GM19463 (cell line): ENCODE data around the gene PRPF6.

Experiments
- ATAC-seq: cut with Tn5 transposase; IDR thresholded peaks from one replicate; pipeline ENCODE4 v1.9.1; 2021; ENCODE audit warnings: mild to moderate bottlenecking, moderate library complexity; ENCODE audit not compliant: unreplicated experiment

Gene PRPF6

DNA sequence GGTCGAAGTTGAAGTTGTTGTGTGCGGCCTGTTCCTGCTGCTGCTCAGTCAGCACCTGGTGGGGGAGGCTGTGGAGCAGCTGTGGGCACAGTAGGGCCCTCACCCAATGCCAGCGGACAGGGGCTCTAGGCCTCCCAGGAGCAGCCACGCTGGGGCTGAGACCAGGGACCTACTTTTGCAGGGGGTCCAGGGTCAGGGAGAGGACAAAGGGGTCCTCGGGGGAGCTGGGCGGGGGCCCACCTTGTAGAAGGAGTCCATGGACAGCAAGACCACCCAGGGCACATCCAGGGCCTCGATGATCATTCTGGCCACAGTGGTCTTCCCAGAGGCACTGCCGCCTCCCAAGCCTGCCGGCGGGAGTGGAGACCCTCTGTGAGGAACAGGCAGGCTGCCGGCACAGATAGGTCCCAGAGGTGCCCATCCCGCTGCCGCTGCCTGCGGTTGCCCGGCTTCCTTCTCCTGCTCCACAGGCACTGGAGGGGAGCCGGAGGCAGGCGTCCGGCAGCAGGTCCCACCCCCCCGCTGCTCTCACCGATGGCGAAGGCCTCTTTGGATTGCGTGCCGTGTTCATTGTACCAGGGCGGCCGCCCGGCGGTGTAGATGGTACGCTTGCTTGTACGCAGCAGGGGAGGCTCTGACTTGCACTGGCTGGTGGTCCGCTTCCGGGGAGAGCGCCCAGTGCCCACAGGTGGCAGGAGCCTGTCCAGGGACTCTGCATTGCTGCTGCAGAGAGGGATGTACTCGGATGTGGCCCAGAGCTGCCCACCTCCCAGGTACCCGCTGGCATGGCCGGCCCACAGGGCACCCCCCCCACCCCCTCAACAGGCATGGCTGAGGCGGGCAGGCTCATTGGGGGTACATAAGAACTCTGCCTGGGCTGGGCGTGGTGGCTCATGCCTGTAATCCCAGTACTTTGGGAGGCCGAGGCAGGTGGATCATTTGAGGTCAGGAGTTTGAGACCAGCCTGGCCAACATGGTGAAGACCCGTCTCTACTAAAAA lies 34.7 kb upstream of the PRPF6 start:
- no peak for ATAC-seq

DNA sequence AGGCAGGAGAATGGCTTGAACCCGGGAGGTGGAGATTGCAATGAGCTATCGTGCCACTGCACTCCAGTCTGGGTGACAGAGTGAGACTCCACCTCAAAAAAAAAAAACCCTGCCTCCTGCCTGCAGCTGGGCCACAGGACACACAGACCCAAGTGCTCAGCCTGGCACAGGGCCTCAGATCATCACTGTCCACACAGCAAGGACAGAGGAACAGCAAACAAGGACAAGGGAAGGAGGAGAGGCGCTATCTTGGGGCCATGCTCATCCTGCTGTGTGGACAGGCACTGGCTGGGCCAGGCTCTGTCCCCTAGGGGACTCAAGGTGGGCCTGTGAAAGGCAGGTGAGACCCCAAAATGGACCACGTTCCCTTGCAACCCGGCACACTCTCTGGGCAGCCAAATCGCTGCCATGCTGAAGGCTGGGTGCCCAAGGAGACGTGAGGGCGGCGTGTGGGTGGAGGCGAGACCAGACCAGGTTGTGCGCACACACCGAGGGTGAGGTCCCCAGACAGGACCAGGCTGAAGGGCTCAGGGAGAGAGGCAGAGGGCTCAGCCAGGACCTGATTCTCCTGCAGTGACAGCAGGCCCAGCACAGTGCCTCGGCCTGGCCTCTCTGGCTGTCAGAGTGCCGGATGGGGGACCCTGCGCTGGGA lies 33.8 kb upstream of the PRPF6 start:
- no peak for ATAC-seq

DNA sequence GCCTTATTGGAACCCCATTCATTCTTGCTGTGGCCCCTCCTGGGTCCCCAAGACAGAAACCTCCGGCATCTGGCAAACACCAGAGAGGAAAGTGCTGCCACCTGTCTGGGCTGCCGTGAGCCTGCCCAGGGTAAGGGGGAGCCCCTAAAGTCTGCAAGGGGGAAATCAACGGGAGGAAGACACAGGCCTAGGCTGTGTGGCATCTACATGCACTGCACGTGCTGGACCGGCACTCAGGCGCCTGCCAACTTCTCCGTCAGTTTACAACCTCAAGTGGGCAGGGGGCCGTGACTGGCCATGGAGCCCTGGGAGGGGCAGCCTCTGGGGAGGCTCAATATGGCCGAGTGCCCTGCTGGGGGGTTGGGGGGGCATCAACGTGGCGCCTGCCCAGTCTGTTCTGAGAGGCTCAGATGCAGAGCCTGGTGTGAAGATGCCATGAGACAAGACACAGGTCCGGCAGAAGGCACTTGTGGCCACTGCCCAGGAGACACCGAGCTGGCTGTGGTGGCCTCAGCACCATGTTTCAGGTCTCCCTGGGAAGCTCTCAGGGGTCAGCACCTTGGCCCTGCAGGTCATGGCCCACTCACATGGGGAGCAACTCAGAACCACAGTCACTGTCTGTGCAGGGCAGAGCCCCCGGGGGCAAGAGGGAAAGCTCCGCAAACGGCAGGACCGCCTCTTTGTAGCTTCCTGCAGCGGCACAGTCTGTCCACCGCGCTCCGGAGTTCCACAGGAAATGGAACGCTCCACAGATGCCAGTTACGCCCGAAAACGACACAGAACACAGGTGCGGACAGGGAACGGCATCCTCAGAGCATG lies 33.1 kb upstream of the PRPF6 start:
- no peak for ATAC-seq

DNA sequence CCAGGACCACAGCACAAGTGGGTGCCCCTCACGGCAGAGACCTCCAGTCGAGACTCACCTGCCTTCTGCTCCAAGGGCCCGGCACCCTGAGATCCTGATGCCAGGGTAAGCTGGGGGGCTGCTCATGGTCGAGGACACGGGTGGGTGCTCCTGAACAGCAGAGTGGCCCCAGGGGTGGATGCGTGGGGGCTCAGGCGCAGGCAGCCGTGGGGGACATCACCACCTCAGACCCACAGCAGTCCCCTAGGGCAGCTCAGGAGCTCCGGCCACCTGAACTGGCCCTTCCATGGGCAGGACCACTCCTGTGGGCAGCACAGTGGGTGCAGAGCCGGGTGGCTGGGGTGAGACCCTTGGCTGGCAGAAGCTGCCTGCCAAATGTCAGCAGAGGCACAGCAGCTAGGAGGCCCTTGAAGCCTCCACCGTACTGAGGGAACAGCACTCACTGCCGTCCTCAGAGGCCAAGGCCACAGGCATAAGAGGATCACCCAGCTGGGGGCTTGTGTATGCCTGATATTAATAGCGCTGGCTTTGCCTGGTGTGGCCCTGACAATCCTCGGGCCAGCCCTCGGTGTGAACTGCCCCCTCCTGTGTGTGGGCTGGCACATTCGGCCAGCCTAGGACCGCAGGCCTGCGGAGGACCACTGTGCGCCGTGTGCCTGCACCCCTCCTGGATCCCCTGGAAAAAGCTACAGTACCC lies 30.1 kb upstream of the PRPF6 start:
- ATAC-seq = no peak

DNA sequence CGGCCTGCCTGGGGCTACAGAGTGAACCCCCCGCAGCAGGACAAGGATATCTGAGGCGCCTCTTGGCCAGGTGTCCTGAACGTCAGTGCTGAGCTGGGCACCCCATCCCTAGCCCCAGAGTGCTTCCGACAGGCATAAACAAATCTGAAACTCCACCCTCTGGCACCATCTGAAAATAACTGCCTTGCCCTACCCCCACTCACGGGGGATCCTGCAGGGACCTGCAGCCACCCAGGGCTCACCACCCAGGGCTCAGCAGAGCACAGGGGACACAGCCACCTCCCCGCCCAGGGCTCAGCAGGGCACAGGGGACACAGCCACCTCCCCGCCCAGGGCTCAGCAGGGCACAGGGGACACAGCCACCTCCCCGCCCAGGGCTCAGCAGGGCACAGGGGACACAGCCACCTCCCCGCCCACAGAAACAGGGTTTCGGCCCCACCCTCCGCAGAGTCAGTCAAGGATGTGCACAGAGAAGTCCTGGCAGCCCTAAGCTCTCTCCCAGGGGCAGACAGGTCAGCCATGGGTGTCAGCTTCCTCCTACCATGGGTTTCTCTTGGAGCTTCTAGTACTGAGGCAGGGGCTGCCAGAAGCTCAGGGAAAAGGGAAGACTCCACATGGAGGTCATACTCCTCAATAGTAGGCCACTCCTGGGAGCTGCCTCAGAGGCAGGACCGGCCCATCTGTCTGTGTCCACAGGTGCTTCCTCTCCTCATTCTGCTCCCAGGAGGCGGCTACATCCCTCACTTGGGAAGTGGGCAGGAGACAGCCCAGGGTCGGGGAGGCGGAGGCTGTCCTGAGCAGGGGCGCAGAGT lies 29.3 kb upstream of the PRPF6 start:
- ATAC-seq = no peak

DNA sequence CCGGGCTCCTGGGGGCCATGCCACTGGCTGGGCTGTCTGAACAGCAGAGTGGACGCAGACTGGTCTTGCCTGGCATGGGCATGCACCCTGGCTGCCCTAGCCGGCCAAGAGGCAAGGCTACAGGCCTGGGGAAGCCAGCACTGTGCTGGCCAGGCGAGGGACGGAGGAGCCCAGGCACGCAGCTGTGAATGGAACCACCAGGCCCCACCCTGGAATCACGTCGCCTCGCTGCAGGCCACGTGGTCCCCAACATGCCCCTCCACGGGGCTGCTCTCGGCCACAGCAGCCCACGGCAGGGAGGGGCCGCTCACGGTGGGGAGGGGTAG lies 28.8 kb upstream of the PRPF6 start:
- no peak for ATAC-seq

DNA sequence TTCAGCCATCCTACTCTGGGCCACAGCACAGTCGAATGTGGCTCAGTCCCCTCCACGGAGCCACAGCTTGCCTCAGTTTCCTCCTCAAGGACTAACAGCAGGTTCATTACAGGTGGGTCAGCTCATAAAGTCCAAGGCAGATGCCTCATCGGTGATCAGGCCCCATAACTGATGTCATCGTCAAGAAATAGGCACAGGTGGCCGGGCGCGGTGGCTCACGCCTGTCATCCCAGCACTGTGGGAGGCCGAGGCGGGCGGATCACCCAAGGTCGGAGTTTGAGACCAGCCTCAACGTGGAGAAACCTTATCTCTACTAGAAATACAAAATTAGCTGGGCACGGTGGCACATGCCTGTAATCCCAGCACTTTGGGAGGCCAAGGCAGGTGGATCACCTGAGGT lies 28.2 kb upstream of the PRPF6 start:
- ATAC-seq = no peak

DNA sequence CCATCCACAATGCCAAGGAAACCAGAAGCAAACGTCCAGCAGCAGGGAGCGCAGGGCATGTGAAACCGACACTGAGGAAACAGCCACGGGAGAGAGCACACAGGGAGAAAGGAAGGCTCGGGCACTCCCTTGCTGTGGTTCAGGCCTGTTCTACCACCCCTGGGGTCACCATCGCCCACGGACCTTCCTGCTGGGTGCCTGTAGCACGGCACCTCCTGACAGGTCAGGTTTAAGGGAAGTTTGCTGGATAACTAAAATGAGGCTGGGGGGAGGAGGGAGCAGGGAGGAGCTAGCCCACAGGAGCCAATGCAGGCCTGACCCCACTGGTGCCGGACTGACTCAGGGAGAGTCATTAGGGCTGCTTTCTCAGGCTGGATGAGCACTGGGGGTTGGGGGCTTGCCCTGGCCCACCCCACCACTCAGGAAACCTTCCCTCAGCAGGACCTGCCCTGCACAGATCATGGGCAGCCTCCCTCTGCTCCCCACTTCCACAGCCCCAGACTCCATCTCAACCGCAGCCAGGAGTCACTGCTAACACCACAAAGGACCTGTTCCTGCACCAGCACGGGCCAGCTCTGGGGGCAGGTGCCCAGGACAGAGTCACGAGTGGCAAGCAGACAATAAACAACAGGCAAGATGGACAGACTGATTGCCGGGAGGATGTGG lies 27.0 kb upstream of the PRPF6 start:
- ATAC-seq = no peak

DNA sequence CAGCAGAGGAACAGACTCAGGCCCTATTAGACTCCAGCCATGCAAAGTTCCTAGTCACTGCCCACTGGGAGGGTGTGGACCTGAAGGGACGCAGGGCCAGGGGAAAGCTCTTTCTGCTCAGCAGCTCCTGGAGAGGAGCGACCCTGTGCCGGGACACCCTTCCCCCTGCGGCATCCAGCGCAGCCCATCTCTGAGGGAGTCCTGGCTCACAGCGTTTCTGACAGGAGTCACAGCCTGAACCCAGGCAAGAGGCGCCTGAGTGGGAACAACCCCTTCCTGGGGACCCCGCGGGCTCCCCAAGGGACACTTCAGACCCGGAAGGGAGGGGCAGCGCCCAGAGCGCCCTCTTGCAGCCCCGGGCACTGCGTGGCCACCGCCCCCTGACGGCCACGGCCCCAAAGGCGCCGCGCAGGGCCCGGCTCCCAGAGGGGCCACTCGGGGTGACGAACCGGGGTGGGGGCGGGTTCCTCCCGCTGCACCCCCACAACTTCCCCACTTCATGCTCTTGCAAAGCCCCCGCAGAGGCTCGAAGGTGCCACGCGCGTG lies 25.6 kb upstream of the PRPF6 start:
- ATAC-seq = peak; percentile 16

DNA sequence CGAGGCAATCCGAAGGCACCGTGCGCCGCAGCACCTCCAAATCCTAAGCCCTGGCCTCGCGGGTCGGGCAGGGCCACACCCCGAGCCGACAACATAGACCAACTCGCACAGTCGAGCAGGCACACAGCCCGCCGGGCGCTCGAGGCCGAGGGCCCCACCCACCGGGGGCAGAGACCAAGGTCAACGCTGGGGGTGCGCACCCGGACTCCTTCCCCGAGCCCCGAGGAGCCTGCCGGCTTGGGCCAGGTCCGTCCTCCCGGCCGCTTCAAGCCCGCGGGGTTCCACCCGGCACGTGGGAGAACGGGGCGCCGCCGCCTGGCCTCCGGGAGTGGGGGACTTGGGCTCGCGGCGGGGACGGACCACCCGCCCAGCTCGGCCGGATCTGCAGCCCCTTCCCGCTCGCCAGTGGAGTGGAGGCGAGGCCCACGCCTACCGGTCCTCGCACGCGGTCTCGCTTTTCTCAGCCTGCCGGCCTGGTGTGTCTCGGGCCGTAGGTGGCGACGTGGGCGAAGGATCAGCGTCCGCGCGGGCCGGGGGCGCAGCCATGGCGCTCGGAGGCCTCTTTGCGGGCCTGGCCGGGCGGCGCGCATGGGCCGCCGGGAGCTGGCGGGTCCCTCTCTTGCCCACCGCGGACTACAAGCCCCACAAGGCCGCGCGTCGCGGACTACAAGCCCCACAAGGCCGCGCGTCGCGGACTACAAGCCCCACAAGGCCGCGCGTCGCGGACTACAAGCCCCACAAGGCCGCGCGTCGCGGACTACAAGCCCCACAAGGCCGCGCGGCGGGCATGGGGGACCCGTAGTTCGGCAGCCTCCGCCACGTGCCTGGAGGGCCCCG lies 24.9 kb upstream of the PRPF6 start, which contains the start of gene UCKL1:
UCKL1 (minus strand) TSS at position 590 of the 837 bp plus-strand sequence; CDS start at position 546, 44 bp downstream.
- ATAC-seq = peak; percentile 73

DNA sequence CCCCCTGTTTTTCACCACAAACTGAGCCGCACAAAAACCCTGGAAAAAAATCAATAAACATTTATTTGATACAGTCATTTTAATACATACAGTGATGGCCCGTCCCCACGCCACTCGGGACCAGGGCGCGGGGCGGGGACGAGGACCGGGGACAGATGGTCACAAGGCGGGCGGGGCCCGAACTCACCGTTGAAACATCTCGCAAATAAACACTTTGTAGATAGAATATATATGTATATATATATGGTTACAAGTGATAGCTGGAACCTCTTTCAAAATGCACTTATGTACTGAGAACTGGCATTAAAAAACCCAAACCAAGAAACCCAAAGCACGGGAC lies 24.3 kb upstream of the PRPF6 start:
- no peak for ATAC-seq

DNA sequence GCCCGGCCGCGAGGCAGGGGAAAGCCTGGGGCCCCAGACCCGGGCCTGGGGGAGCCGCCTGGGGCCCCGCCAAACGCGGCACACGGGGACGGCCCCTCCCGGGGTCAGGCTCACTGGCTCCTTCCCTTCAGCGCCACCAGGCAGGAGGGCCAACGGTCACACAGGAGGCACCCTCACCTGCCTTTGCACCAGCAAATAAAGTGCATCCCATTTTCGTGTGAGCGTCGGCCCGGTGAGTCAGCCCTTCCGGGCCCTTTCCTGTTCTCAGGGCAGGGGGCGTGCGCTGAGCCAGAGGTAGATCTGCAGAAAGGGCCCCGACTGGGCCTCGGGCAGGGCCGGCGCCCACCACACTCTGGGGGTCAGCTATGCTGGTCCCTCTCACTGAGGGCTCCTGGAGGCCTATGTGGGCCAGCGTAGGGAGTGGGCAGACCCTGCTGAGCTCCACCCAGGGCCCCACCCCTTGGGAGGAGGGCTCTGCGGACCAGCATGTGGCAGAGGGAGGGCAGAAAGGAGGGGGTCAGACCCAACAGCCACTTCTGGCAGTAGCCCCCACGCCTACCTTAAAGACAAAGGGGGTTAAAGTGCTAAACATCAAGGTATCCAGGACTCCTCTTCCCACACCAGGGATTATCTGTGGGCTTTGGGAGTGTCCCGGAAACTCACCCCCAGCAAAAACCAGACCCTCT lies 23.8 kb upstream of the PRPF6 start:
- no peak for ATAC-seq

DNA sequence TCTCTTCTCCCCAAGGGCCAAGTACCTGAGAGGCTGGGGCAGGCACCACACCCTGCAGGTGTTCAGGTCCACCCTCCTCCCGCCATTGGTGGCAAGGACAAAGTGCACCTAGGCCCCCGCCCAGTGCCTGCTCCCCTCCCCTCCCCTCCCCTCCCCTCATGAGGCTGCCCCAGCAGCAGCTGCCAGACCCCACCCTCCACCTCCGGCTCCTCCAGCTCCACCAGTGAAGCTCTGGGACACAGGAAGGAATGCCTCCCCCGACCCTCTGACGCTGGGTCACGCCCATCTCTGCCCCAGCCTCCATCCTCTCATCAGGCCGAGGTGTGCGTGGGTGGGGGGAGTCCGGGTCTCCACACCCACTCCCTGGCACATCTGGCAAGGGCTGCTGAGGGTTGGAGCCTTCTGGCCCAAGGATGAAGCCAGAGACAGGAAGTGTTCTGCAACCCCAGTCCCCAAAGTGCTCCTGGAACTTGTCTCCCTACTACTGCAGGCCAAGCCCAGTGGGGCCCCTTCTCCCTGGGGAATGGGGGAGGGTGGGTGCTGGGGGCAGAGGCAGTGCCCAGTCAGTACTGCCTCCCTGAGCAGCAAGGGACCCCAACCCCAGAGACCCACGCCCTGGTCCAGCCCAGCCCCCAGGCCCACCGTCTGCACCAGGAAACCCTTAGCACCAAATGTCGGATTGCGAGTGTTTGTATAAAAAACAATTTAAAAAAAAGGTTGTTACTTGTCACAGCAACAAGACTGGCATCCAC lies 23.1 kb upstream of the PRPF6 start:
- no peak for ATAC-seq

DNA sequence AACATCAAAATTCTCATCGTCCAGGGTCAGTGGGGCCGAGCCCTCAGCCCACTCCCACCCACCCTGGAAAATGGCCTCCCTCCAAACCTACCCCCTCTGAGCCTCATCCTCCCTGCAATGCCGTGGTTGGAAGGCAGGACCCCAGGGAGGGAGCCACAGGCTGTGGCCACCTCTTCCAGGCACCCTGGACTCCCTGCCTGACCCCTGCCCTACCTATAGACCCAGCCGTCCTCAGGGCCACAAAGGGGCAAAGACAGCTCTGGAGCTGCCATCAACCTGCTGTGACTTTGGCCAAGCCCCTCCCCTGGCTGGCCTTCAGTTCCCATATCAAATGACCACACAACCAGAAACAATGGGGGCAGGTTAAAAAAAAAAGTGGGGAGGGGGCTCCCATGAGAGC lies 22.5 kb upstream of the PRPF6 start:
- no peak for ATAC-seq

DNA sequence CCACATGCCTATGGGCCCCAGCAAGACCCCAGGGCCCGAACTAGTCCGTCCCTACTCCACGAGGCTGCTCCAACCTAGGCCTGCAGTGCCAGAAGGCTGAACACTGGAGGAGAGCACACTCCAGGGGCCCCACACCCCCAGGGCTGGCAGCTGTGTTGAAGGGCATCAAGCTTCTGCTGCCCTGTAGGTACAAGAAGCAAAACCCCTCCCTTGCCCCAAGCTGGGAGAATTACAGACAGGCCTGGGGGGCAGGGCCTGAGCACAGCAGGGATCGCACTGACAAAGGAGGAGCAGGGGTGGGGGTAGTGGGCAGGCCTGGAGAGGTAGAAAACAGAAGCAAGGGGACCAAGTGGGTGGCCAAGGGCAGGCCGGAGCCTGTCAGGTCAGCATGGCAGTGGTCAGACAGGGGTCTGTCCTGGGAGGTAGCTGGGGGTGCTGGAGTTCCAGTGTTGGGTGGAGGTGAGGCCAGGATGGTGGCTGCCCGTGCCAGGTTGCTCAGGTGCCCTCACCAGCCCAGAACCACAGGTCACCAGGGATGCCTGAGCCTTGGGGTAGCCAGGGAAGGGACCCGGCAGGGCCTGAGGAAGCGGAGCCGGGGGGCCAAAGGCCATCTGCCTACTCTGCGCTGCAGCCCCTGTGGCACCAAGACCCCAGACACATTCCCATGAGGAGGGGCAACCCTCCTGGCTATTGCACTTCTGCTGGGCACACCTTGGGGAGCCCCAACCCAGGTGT lies 21.8 kb upstream of the PRPF6 start:
- no peak for ATAC-seq

DNA sequence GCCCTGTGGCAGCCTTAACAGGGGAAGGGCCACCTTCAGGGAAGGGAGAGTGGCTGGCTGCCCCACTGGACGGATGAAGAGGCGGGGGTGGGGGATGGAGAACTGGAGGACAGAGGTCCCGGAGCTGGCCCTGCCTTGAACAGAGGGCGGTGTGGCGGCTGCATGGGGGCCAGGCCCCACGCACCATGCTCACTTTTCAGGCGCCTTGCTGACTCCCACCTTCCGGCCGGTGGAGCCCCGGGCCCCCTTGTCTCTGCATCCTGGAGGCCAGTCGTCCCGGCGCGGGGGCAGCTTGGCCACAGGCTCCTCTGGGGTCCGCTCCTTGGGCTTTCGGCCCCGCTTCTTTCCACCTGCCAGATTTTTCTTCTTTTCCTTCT lies 21.2 kb upstream of the PRPF6 start:
- ATAC-seq = no peak
